MM.1S (cell line): ENCODE data around the gene EPM2AIP1.
"Not testable (repeated sequence)": the region's sequence is repeated elsewhere in the genome, so short reads cannot be mapped to it uniquely, and the experiment has no call there.

Experiments
- DNase-seq: peaks from one replicate; pipeline ENCODE4 v3.0.0-alpha.2; 2015
- H2AFZ ChIP-seq: fragments of 300-600 bp; sonication (generic); 2 replicates; pipeline ENCODE4 v1.6.0; 2016; ENCODE audit warnings: antibody characterized with exemption, low read length
- H3F3A ChIP-seq: fragments of 300-600 bp; sonication (generic); 2 replicates; pipeline ENCODE4 v1.6.1; 2016; ENCODE audit warnings: mild to moderate bottlenecking, antibody characterized with exemption, low read length, moderate library complexity, mixed read lengths; ENCODE audit not compliant: insufficient read depth
- H3K27ac ChIP-seq: fragments of 300-600 bp; sonication (generic); 2 replicates; pipeline ENCODE4 v1.5.1; 2016; ENCODE audit warnings: mild to moderate bottlenecking, low read length
- H3K27me3 ChIP-seq: fragments of 300-600 bp; sonication (generic); replicated peaks from 2 replicates; pipeline ENCODE4 v1.6.0; 2016; ENCODE audit warnings: low read length; ENCODE audit not compliant: insufficient read depth
- H3K36me3 ChIP-seq: fragments of 300-600 bp; sonication (generic); replicated peaks from 2 replicates; pipeline ENCODE4 v1.6.1; 2016; ENCODE audit warnings: mild to moderate bottlenecking, low read length, mixed read lengths; ENCODE audit not compliant: insufficient read depth
- H3K4me1 ChIP-seq: fragments of 300-600 bp; sonication (generic); 2 replicates; pipeline ENCODE4 v1.6.1; 2016; ENCODE audit warnings: low read length, mixed read lengths
- H3K4me2 ChIP-seq: fragments of 300-600 bp; sonication (generic); 2 replicates; pipeline ENCODE4 v1.6.0; 2016; ENCODE audit warnings: low read depth, low read length
- H3K4me3 ChIP-seq: fragments of 300-600 bp; sonication (generic); 2 replicates; pipeline ENCODE4 v1.5.1; 2016; ENCODE audit warnings: low read length, mixed read lengths
- H3K79me2 ChIP-seq: fragments of 300-600 bp; sonication (generic); 2 replicates; pipeline ENCODE4 v1.6.1; 2016; ENCODE audit warnings: mixed run types, low read length, mixed read lengths
- H3K9ac ChIP-seq: fragments of 300-600 bp; sonication (generic); 2 replicates; pipeline ENCODE4 v1.6.1; 2016; ENCODE audit warnings: low read length, mixed read lengths
- H3K9me2 ChIP-seq: fragments of 300-600 bp; sonication (generic); replicated peaks from 2 replicates; pipeline ENCODE4 v1.6.1; 2016; ENCODE audit warnings: mild to moderate bottlenecking, low read length, mixed read lengths; ENCODE audit not compliant: insufficient read depth
- H3K9me3 ChIP-seq: fragments of 300-600 bp; sonication (generic); replicated peaks from 2 replicates; pipeline ENCODE4 v1.6.1; 2016; ENCODE audit warnings: mild to moderate bottlenecking, low read length, mixed read lengths; ENCODE audit not compliant: insufficient read depth
- H4K20me1 ChIP-seq: fragments of 300-600 bp; sonication (generic); 2 replicates; pipeline ENCODE4 v1.6.1; 2016; ENCODE audit warnings: mild to moderate bottlenecking, low read length, moderate library complexity, mixed read lengths; ENCODE audit not compliant: insufficient read depth
- EZH2 ChIP-seq: fragments of 300-600 bp; sonication (generic); optimal IDR thresholded peaks from 2 replicates; pipeline ENCODE3; 2017; ENCODE audit warnings: low read depth, mild to moderate bottlenecking, antibody characterized with exemption, low read length, mixed read lengths
- EZH2phosphoT487 ChIP-seq: fragments of 300-600 bp; sonication (generic); IDR thresholded peaks from 2 replicates; pipeline ENCODE4 v1.6.1; 2018; ENCODE audit warnings: antibody characterized with exemption, low read length
- TF ChIP-seq, protein P1 (sequence below): fragments of 300-600 bp; sonication (generic); IDR thresholded peaks from 2 replicates; pipeline ENCODE4 v1.5.1; 2016; ENCODE audit warnings: antibody characterized with exemption, low read length, mixed read lengths

The EPM2AIP1 gene

DNA sequence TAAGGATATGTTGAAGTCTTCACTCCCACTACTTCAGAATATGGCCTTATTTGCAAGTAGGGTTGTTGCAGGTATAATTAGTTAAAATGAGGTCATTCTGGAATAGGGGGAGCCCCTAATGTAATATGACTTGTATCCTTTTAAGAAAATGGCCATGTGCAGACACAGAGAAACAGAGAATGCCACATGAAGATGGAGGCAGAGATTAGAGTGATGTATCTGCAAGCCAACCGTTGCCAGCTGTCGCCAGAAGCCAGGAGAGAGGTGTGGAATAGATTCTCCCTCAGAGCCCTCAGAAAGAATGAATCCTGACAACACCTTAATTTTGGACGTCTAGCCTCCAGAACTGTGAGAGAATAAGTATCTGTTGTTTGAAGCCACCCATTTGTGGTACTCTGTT, 36.8 kb downstream of the EPM2AIP1 start:
- no peaks in the 10 kb centered on the region for H3K27me3 ChIP-seq
- H3K79me2 ChIP-seq: no peaks in the 10 kb centered on the region
- no peak overlapping the region for H3K27ac ChIP-seq
- no peaks in the 10 kb centered on the region for H4K20me1 ChIP-seq
- no peak overlapping the region for H3K4me3 ChIP-seq
- no peaks in the 10 kb centered on the region for H3K36me3 ChIP-seq
- no peak for DNase-seq
- no peaks in the 10 kb centered on the region for H3K4me1 ChIP-seq
- H2AFZ ChIP-seq: no peak overlapping the region
- H3K9ac ChIP-seq: no peak overlapping the region
- no peaks in the 10 kb centered on the region for H3F3A ChIP-seq
- no peaks in the 10 kb centered on the region for H3K9me2 ChIP-seq
- H3K4me2 ChIP-seq: no peak overlapping the region
- no peaks in the 10 kb centered on the region for H3K9me3 ChIP-seq
- no peak for TF ChIP-seq EZH2
- TF ChIP-seq EZH2phosphoT487: no peak

DNA sequence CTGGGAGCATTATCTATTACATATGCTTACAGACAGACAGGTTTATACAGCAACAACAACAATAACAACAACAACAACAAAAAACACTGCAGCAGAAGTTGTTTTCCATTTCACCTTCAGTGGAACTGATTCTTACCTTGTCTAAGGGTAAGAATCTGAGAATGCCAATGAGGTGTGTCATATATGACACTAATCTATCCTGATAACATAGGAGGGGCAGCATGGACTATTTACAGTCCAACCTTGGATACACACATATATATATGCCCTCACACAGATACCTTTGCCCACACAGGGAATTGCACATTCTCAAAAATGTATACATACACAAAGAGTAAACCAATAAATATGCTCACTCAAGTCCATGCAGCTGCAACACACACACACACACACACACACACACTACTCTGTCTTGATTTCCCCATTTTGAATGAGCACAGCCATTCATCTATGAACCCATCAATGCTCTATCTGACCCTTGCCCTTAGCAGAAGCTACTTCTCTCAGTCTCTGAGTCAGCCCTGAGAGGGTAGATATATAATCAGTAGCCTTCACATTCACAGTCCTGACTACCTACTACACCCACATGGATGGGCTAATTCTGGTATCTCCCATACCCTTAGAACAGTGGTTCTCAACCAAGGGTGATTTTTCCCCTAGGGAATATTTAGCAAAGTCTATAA, 38.3 kb downstream of the EPM2AIP1 start:
- H3K4me2 ChIP-seq: no peak overlapping the region
- H3F3A ChIP-seq: no peaks in the 10 kb centered on the region
- H3K9me2 ChIP-seq: no peaks in the 10 kb centered on the region
- H3K9me3 ChIP-seq: no peaks in the 10 kb centered on the region
- H3K9ac ChIP-seq: no peak overlapping the region
- H3K4me3 ChIP-seq: no peak overlapping the region
- H3K27ac ChIP-seq: no peak overlapping the region
- no peak for DNase-seq
- H3K79me2 ChIP-seq: no peaks in the 10 kb centered on the region
- TF ChIP-seq EZH2: no peak
- no peak for TF ChIP-seq EZH2phosphoT487
- TF ChIP-seq, protein P1, sequence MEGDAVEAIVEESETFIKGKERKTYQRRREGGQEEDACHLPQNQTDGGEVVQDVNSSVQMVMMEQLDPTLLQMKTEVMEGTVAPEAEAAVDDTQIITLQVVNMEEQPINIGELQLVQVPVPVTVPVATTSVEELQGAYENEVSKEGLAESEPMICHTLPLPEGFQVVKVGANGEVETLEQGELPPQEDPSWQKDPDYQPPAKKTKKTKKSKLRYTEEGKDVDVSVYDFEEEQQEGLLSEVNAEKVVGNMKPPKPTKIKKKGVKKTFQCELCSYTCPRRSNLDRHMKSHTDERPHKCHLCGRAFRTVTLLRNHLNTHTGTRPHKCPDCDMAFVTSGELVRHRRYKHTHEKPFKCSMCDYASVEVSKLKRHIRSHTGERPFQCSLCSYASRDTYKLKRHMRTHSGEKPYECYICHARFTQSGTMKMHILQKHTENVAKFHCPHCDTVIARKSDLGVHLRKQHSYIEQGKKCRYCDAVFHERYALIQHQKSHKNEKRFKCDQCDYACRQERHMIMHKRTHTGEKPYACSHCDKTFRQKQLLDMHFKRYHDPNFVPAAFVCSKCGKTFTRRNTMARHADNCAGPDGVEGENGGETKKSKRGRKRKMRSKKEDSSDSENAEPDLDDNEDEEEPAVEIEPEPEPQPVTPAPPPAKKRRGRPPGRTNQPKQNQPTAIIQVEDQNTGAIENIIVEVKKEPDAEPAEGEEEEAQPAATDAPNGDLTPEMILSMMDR: no peak
- H3K4me1 ChIP-seq: no peaks in the 10 kb centered on the region
- no peaks in the 10 kb centered on the region for H3K36me3 ChIP-seq
- H2AFZ ChIP-seq: no peak overlapping the region
- H3K27me3 ChIP-seq: no peaks in the 10 kb centered on the region
- no peaks in the 10 kb centered on the region for H4K20me1 ChIP-seq

DNA sequence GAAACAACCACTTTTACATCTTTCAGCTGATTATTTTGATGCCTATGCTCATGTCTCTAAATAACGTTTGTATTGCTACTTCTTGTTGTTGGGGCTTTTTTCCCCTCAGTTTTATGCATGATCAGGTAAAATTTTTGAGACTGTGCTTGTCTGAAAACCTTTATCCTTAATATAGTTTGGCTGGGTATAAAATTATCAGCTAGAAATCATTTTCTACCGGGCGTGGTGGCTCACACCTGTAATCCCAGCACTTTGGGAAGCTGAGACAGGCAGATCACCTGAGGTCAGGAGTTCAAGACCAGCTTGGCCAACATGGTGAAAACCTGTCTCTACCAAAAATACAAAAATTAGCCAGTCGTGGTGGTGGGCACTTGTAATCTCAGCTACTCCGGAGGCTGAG, 45.1 kb downstream of the EPM2AIP1 start:
- not testable (repeated sequence) for H3K9me2 ChIP-seq, DNase-seq, H3K4me1 ChIP-seq, H3K4me3 ChIP-seq, H3K9me3 ChIP-seq, H3K4me2 ChIP-seq, H3K36me3 ChIP-seq, H3F3A ChIP-seq, H3K27ac ChIP-seq, H3K79me2 ChIP-seq, H2AFZ ChIP-seq, H3K9ac ChIP-seq, H4K20me1 ChIP-seq
- H3K27me3 ChIP-seq: peaks cover 14% of the 10 kb centered on the region

DNA sequence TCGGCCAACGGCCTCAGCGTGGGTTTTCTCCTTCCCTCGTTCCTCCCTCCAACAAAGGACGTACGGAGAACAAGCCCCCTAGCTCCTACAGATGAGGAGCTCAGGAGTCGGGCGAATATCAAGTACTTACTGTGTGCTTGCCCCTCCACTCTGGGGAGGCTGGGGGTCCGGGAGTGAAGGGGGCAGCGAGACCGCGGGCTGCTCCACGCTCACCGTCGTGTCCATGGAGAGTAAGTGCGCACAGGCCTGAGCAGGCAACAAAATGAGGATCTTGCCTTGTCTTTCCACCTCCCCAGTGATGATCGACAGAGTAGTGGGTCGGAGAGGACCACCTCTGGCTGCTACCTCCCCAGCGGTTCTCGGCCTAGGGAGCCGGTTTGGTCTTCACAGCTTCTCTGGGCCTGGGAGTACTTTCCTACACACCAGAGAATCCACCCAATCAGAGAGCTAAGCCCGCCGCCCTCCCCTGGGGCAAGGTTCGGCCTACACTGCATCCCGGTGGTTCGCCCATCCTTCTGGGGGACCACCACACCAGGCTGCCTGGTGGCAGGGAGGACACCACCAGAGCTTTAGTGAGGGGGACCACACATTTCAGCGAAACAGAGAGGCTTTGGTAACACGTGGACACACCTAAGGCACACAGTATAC, 47.5 kb downstream of the EPM2AIP1 start:
- H3F3A ChIP-seq: no peaks in the 10 kb centered on the region
- H3K9ac ChIP-seq: no peak overlapping the region
- H3K36me3 ChIP-seq: no peaks in the 10 kb centered on the region
- H3K9me2 ChIP-seq: no peaks in the 10 kb centered on the region
- H4K20me1 ChIP-seq: no peaks in the 10 kb centered on the region
- no peaks in the 10 kb centered on the region for H3K79me2 ChIP-seq
- H3K27me3 ChIP-seq: peaks cover 14% of the 10 kb centered on the region
- TF ChIP-seq EZH2phosphoT487 (no peak), EZH2 (no peak)
- TF ChIP-seq, protein P1: no peak
- H3K9me3 ChIP-seq: no peaks in the 10 kb centered on the region
- no peak overlapping the region for H2AFZ ChIP-seq
- DNase-seq: no peak
- peak overlapping the region; percentile 82; the same call in 1 of the 2 replicates for H3K4me2 ChIP-seq
- no peaks in the 10 kb centered on the region for H3K4me1 ChIP-seq
- H3K4me3 ChIP-seq: no peak overlapping the region
- no peak overlapping the region for H3K27ac ChIP-seq
